Heart right ventricle (tissue), 16 donors: ENCODE data around the gene CLCNKA. TPM values are rescaled to one million over a fixed set of nuclear protein-coding genes. Genes with fewer than 3 reads are reported as not detected.

Experiments
- ATAC-seq, 8 donors: fragments of 200-7000 bp; cut with Tn5 transposase; one replicate each; pipeline ENCODE4 v1.9.1; 2020; ENCODE audit warnings: mild to moderate bottlenecking in 8 of 8, moderate library complexity in 8 of 8, moderate number of reproducible peaks in 1 of 8
- DNase-seq, 2 donors: peaks; one replicate each; pipeline ENCODE4 v3.0.0-alpha.2; 2020
- H3K27ac ChIP-seq, 10 donors: fragments of 200-600 bp; sonication (generic) in 2 of 10; one replicate each; pipeline versions ENCODE4 v1.5.0 to v1.8.0; 2020 to 2022; ENCODE audit warnings: mild to moderate bottlenecking in 3 of 10
- H3K27me3 ChIP-seq, 7 donors: fragments of 200-600 bp; one replicate each; pipeline ENCODE4 v1.8.0; 2021 to 2022; ENCODE audit warnings: mild to moderate bottlenecking in 2 of 7
- H3K36me3 ChIP-seq, 9 donors: fragments of 200-600 bp; sonication (generic) in 1 of 9; one replicate each; pipeline versions ENCODE4 v1.5.0 to v1.8.0; 2020 to 2022; ENCODE audit warnings: mild to moderate bottlenecking in 2 of 9
- H3K4me1 ChIP-seq, 9 donors: fragments of 200-600 bp; sonication (generic) in 1 of 9; one replicate each; pipeline versions ENCODE4 v1.5.0 to v1.8.0; 2020 to 2022; ENCODE audit warnings: mild to moderate bottlenecking in 4 of 9
- H3K4me3 ChIP-seq, 10 donors: fragments of 200-600 bp; sonication (generic) in 2 of 10; one replicate each; pipeline versions ENCODE4 v1.5.0 to v1.8.0; 2020 to 2022; ENCODE audit warnings: mild to moderate bottlenecking in 7 of 10, moderate library complexity in 2 of 10
- H3K9me3 ChIP-seq, 11 donors: fragments of 200-600 bp in 10 of 11; sonication (generic) in 2 of 11; one replicate each; pipeline versions ENCODE4 v1.5.0 to v1.8.0; 2013 to 2022; ENCODE audit warnings: mild to moderate bottlenecking in 2 of 11, control low read depth in 1 of 11, moderate library complexity in 1 of 11
- CTCF ChIP-seq, 9 donors: fragments of 200-600 bp; sonication (generic) in 2 of 9; IDR thresholded peaks; one replicate each; pipeline versions ENCODE4 v1.5.0 to v1.8.0; 2021 to 2022; ENCODE audit warnings: antibody characterized with exemption in 9 of 9, mild to moderate bottlenecking in 5 of 9, moderate library complexity in 1 of 9
- WGBS, 2 donors: extraction: QIAGEN DNeasy Blood & Tissue Kit; methylation state at CpG; one replicate each; pipeline ENCODE4 v1.1.7; 2013; ENCODE audit warnings: inconsistent platforms in 1 of 2; 5-methylcytosine and 5-hydroxymethylcytosine counted together
- intact Hi-C, 10 donors: fragments of 100-400 bp; cut with DNase I; formaldehyde crosslinking; loops; one replicate each; pipeline versions ENCODE4 v1.11.1 to v1.14.2; 2022
- polyA plus RNA-seq, 2 donors: library from polyadenylated mRNA; stranded (reverse); fragments of 200-250 nt; gene quantifications; one replicate each; pipeline ENCODE4 v1.2.3, GENCODE V29; 2013
- total RNA-seq, 10 donors: library from RNA; stranded (reverse); fragmentation: NEBNext Ultra II Directional in 3 of 10; extraction: Animal tissue kit (Norgen Biotek cat#: 25700) in 3 of 10; gene quantifications; one replicate each; pipeline versions ENCODE4 v1.2.1 to v1.2.4, GENCODE V29; 2021 to 2023
- donor health status: Arrhythmogenic right ventricular cardiomyopathy.
- donor health status: ischemic (EF 13 %, LVEDD 7.1; RV severe dilation, severe dysfunction).
- donor health status: healthy with polysubstance abuse.
- donor health status: DM: no; HTN: yes; CAD: no.
- donor health status: DM: no; HTN: no; CAD: no.
- donor health status: ischemic (EF 25% LVEDD 6.9; RV normal size, moderate dysfunction).
- donor health status: ischemic (EF 25% LVEDD 5.7; RV mildly dilated, moderate dysfunction).
- donor health status: healthy.
- donor health status: DM: yes; HTN: yes; CAD: no.
- donor health status: Ischemic cardiomyopathy.
- donor health status: ischemic (EF 35%, LVEDD 5.7; RV mildly dilated, moderate dysfunction).
- donor health status: nonischemic (EF 11% LVEDD 7.7; RV severe dilation, severe dysfunction).
- donor health status: DM: yes; HTN: yes; CAD: no.
- donor health status: PGD.
- donor health status: ischemic (EF 29% LVEDD 5.4; RV normal size, mild dysfunction).
- donor health status: nonischemic (EF 23%, LVEDD 6.1; RV moderate dilation, normal function).

Gene CLCNKA
- total and polyA plus RNA-seq, 12 donors = 0.19 to 1.0 (median 0.35) TPM; not detected in 1

- Histone ChIP-seq H3K4me3 (no peak overlapping the region), H3K4me1 (peaks cover 3 to 36% (median 24%) of the 10 kb centered on the region in 9 donors), H3K9me3 (no peaks in the 10 kb centered on the region), H3K27ac (no peak overlapping the region), H3K36me3 (peaks cover 0 to 4% (median 0%) of the 10 kb centered on the region in 9 donors), H3K27me3 (no peaks in the 10 kb centered on the region)
- intact Hi-C loops = loop anchor here in 1 of 10 donors (2.0 kb wide), 1 partner anchor 22 kb away; no protein-coding TSS in a partner anchor
- no peak for TF ChIP-seq CTCF (IDR thresholded peaks at IDR 0.05)
- DNase-seq = no peak
- WGBS, 2 donors = 92 to 98% methylated on average over 3 of the region's 3 CpGs
- ATAC-seq = no peak
These were observed 11.0 kb upstream of the CLCNKA start for GRCh38 chr1:16010837-16011236.

- Histone ChIP-seq H3K36me3 (peaks cover 0 to 14% (median 0%) of the 10 kb centered on the region in 9 donors), H3K4me1 (peaks cover 3 to 38% (median 24%) of the 10 kb centered on the region in 9 donors), H3K27me3 (no peaks in the 10 kb centered on the region), H3K9me3 (no peaks in the 10 kb centered on the region), H3K4me3 (peak overlapping the region in 2 of 10 donors; percentile 33 to 53), H3K27ac (peak overlapping the region in 8 of 10 donors; percentile 32 to 99 (median 95))
- no peak for ATAC-seq
- WGBS, 2 donors = 93 to 94% methylated on average over 11 of the region's 11 CpGs
- TF ChIP-seq CTCF (IDR thresholded peaks at IDR 0.05) = peak in 1 of 9 donors; percentile 9
- intact Hi-C loops = loop anchor here in 1 of 10 donors (2.0 kb wide), 1 partner anchor 21 kb away; no protein-coding TSS in a partner anchor
- DNase-seq = no peak
These were observed 9.8 kb upstream of the CLCNKA start for GRCh38 chr1:16011936-16012589.

GRCh38 chr1:16012590-16013219, 9.1 kb upstream of the CLCNKA start:
- Histone ChIP-seq H3K9me3 (no peaks in the 10 kb centered on the region), H3K27me3 (no peaks in the 10 kb centered on the region), H3K27ac (peak overlapping the region; percentile 86 to 99 (median 96)), H3K4me3 (peak overlapping the region in 8 of 10 donors; percentile 12 to 73 (median 43)), H3K4me1 (peaks cover 6 to 45% (median 28%) of the 10 kb centered on the region in 9 donors), H3K36me3 (peaks cover 0 to 17% (median 0%) of the 10 kb centered on the region in 9 donors)
- intact Hi-C loops = no loop called here
- 3% methylated on average over 36 of the region's 36 CpGs for WGBS, 2 donors
- peak; percentile 17 to 65 (median 40) for ATAC-seq
- TF ChIP-seq CTCF (IDR thresholded peaks at IDR 0.05) = peak in 3 of 9 donors; percentile 0 to 19 (median 4)
- peak; percentile 80 to 81 for DNase-seq

- ATAC-seq = peak; percentile 22 to 60 (median 42)
- 12 to 15% methylated on average over 25 to 27 of the region's 28 CpGs for WGBS, 2 donors
- H3K4me1 ChIP-seq = peaks cover 10 to 51% (median 34%) of the 10 kb centered on the region in 9 donors
- H3K4me3 ChIP-seq = peak overlapping the region in 8 of 10 donors; percentile 12 to 73 (median 43)
- TF ChIP-seq CTCF (IDR thresholded peaks at IDR 0.05) = no peak
- H3K27ac ChIP-seq = peak overlapping the region; percentile 86 to 99 (median 96)
- intact Hi-C loops = no loop called here
- H3K9me3 ChIP-seq = no peaks in the 10 kb centered on the region
- peaks cover 0 to 17% (median 0%) of the 10 kb centered on the region in 9 donors for H3K36me3 ChIP-seq
- H3K27me3 ChIP-seq = no peaks in the 10 kb centered on the region
- peak; percentile 77 to 81 for DNase-seq
These were observed 8.5 kb upstream of the CLCNKA start for GRCh38 chr1:16013220-16013907.
